ENCODE measurements around the gene NEUROD6. TPM values are rescaled to one million over a fixed set of nuclear protein-coding genes. Genes with fewer than 3 reads are reported as not detected.

The NEUROD6 gene
- total RNA-seq, 1 experiment from 2014 or later: not detected

DNA sequence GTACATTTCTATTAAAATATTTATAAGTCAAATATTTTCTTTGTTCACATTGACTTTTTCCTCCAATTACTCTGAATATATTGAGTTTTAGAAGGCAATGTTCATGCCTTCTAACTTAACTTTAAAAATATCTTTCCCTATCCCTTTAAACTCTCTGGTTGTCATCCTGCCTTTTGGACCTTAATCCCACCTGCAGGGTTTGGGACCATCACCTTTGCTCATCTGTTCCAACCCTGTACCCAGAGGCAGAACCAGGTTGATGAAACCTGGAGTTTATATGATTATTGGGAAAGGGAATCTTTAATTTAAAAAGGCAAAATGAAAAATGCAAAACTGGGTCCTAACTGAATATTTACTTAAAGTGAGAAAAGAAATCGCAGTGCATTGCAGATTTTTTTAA lies 24.8 kb downstream of the NEUROD6 start:
- intact Hi-C loops (cut with micrococcal nuclease; ENCODE audit: unreplicated experiment): no loop called here
- H3K36me3 ChIP-seq (ENCODE audit: insufficient read depth, low read length, poor library complexity, severe bottlenecking): no peaks in the 10 kb centered on the region
- ChIA-PET POLR2A (ENCODE audit: low non-redundant PET) (no interaction called here), CTCF (no interaction called here)
- H3K9me3 ChIP-seq (ENCODE audit: low read depth, low read length, poor library complexity, severe bottlenecking): no peaks in the 10 kb centered on the region
- TF ChIP-seq EZH2 (IDR thresholded peaks at IDR 0.05; ENCODE audit: borderline replicate concordance, low read depth, low read length, poor library complexity, severe bottlenecking): no peak
- TF ChIP-seq, protein P1, sequence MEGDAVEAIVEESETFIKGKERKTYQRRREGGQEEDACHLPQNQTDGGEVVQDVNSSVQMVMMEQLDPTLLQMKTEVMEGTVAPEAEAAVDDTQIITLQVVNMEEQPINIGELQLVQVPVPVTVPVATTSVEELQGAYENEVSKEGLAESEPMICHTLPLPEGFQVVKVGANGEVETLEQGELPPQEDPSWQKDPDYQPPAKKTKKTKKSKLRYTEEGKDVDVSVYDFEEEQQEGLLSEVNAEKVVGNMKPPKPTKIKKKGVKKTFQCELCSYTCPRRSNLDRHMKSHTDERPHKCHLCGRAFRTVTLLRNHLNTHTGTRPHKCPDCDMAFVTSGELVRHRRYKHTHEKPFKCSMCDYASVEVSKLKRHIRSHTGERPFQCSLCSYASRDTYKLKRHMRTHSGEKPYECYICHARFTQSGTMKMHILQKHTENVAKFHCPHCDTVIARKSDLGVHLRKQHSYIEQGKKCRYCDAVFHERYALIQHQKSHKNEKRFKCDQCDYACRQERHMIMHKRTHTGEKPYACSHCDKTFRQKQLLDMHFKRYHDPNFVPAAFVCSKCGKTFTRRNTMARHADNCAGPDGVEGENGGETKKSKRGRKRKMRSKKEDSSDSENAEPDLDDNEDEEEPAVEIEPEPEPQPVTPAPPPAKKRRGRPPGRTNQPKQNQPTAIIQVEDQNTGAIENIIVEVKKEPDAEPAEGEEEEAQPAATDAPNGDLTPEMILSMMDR (conservative IDR thresholded peaks at IDR 0.05; ENCODE audit: low read depth, low read length): no peak
- H3K4me3 ChIP-seq (ENCODE audit: low read depth, low read length, poor library complexity, severe bottlenecking): no peak overlapping the region
- no peaks in the 10 kb centered on the region for H3K27me3 ChIP-seq (replicated peaks; ENCODE audit: insufficient read depth, low read depth, low read length, poor library complexity)
- no peak overlapping the region for H3K27ac ChIP-seq (ENCODE audit: low read depth, low read length, poor library complexity, severe bottlenecking)
- H3K4me1 ChIP-seq (ENCODE audit: insufficient read depth, low read length, poor library complexity, severe bottlenecking): peaks cover 9% of the 10 kb centered on the region
- DNase-seq (ENCODE audit: low spot score): no peak
- no TSS peak for BruUV-seq (replicated peaks)

DNA sequence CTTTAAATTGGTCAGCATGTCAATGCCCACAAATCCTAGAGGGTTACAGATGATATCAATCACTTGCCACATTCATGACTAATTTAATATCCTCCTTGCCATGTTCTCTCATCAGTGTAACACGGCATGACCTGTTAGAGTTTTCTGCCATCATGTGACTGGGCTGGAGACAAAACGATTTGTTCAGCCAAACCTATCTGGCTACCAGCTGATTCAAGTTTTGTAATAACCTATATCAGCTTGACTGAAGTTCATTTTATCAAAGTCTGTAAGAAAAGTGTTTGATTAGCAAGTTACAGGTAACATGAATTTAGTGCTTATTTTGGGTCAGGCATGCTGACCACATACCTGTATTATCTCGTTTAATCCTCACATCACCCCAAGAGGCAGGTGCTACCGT lies 25.7 kb downstream of the NEUROD6 start:
- Histone ChIP-seq H3K4me3 (ENCODE audit: low read depth, low read length, poor library complexity, severe bottlenecking) (no peak overlapping the region), H3K9me3 (ENCODE audit: low read depth, low read length, poor library complexity, severe bottlenecking) (no peaks in the 10 kb centered on the region), H3K4me1 (ENCODE audit: insufficient read depth, low read length, poor library complexity, severe bottlenecking) (peaks cover 19% of the 10 kb centered on the region), H3K27me3 (replicated peaks; ENCODE audit: insufficient read depth, low read depth, low read length, poor library complexity) (no peaks in the 10 kb centered on the region), H3K27ac (ENCODE audit: low read depth, low read length, poor library complexity, severe bottlenecking) (no peak overlapping the region), H3K36me3 (ENCODE audit: insufficient read depth, low read length, poor library complexity, severe bottlenecking) (no peaks in the 10 kb centered on the region)
- no TSS peak for BruUV-seq (replicated peaks)
- DNase-seq (ENCODE audit: low spot score): no peak
- ChIA-PET POLR2A (ENCODE audit: low non-redundant PET) (no interaction called here), CTCF (no interaction called here)
- TF ChIP-seq, protein P1 (conservative IDR thresholded peaks at IDR 0.05; ENCODE audit: low read depth, low read length): no peak
- TF ChIP-seq EZH2 (IDR thresholded peaks at IDR 0.05; ENCODE audit: borderline replicate concordance, low read depth, low read length, poor library complexity, severe bottlenecking): no peak
- intact Hi-C loops (cut with micrococcal nuclease; ENCODE audit: unreplicated experiment): no loop called here

DNA sequence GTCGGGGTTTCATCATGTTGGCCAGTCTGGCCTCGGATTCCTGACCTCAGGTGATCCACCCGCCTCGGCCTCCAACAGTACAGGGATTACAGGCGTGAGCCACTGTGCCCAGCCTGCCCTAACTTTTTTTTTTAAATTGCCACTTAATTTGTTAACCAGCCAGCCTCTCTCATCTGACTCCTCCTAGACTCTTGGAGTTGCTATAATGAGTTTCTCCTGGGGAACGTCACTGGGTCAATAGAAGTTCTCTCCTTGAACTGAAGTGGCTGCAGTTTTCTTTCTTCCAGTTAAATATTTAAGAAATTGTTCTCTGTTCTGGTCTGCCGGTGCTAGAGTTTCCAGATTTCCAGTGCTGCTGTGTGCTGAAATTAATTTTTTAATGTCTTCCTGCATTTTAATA lies 27.6 kb downstream of the NEUROD6 start:
- BruUV-seq (replicated peaks): no TSS peak
- Histone ChIP-seq H3K4me3 (ENCODE audit: low read depth, low read length, poor library complexity, severe bottlenecking) (no peak overlapping the region), H3K4me1 (ENCODE audit: insufficient read depth, low read length, poor library complexity, severe bottlenecking) (peaks cover 22% of the 10 kb centered on the region), H3K9me3 (ENCODE audit: low read depth, low read length, poor library complexity, severe bottlenecking) (no peaks in the 10 kb centered on the region), H3K36me3 (ENCODE audit: insufficient read depth, low read length, poor library complexity, severe bottlenecking) (no peaks in the 10 kb centered on the region), H3K27me3 (replicated peaks; ENCODE audit: insufficient read depth, low read depth, low read length, poor library complexity) (no peaks in the 10 kb centered on the region), H3K27ac (ENCODE audit: low read depth, low read length, poor library complexity, severe bottlenecking) (no peak overlapping the region)
- DNase-seq (ENCODE audit: low spot score): no peak
- intact Hi-C loops (cut with micrococcal nuclease; ENCODE audit: unreplicated experiment): no loop called here
- ChIA-PET POLR2A (ENCODE audit: low non-redundant PET) (no interaction called here), CTCF (no interaction called here)
- no peak for TF ChIP-seq EZH2 (IDR thresholded peaks at IDR 0.05; ENCODE audit: borderline replicate concordance, low read depth, low read length, poor library complexity, severe bottlenecking)
- TF ChIP-seq, protein P1 (conservative IDR thresholded peaks at IDR 0.05; ENCODE audit: low read depth, low read length): no peak
